GM21619 (cell line): ENCODE results near the gene MEGF10.

ENCODE experiments used
- ATAC-seq: cut with Tn5 transposase; IDR thresholded peaks from one replicate; pipeline ENCODE4 v1.9.1; 2021; ENCODE audit not compliant: unreplicated experiment

Gene MEGF10

GRCh38 chr5:127324756-127325155, 34.2 kb downstream of the MEGF10 start:
- ATAC-seq: no peak

GRCh38 chr5:127326431-127326830, 35.8 kb downstream of the MEGF10 start:
- no peak for ATAC-seq

- no peak for ATAC-seq
Measured at GRCh38 chr5:127326976-127327755, 36.6 kb downstream of the MEGF10 start.

GRCh38 chr5:127330116-127330515, 39.5 kb downstream of the MEGF10 start:
- no peak for ATAC-seq

GRCh38 chr5:127331890-127332649, 41.5 kb downstream of the MEGF10 start:
- ATAC-seq: no peak

GRCh38 chr5:127333483-127333882, 42.9 kb downstream of the MEGF10 start:
- ATAC-seq: no peak

GRCh38 chr5:127335381-127335780, 44.8 kb downstream of the MEGF10 start:
- no peak for ATAC-seq

GRCh38 chr5:127337876-127338275, 47.3 kb downstream of the MEGF10 start:
- no peak for ATAC-seq

GRCh38 chr5:127338501-127338900, 47.9 kb downstream of the MEGF10 start:
- no peak for ATAC-seq

- ATAC-seq: no peak
Measured at GRCh38 chr5:127340606-127341005, 50.0 kb downstream of the MEGF10 start.

GRCh38 chr5:127342364-127342763, 51.8 kb downstream of the MEGF10 start:
- no peak for ATAC-seq

GRCh38 chr5:127343313-127343712, 52.7 kb downstream of the MEGF10 start:
- no peak for ATAC-seq

GRCh38 chr5:127343866-127344265, 53.3 kb downstream of the MEGF10 start:
- no peak for ATAC-seq

- ATAC-seq: no peak
Measured at GRCh38 chr5:127344931-127345330, 54.3 kb downstream of the MEGF10 start.

- no peak for ATAC-seq
Measured at GRCh38 chr5:127351418-127351817, 60.8 kb downstream of the MEGF10 start.

- ATAC-seq: no peak
Measured at GRCh38 chr5:127352068-127352467, 61.5 kb downstream of the MEGF10 start.

GRCh38 chr5:127353327-127353726, 62.7 kb downstream of the MEGF10 start:
- ATAC-seq: no peak

GRCh38 chr5:127353796-127354195, 63.2 kb downstream of the MEGF10 start:
- no peak for ATAC-seq

GRCh38 chr5:127355337-127355736, 64.7 kb downstream of the MEGF10 start:
- no peak for ATAC-seq

- ATAC-seq: no peak
Measured at GRCh38 chr5:127358284-127358683, 67.7 kb downstream of the MEGF10 start.

- ATAC-seq: no peak
Measured at GRCh38 chr5:127358740-127359139, 68.1 kb downstream of the MEGF10 start.

GRCh38 chr5:127359502-127359901, 68.9 kb downstream of the MEGF10 start:
- ATAC-seq: no peak
